CD4-positive, alpha-beta memory T cell (primary cell): Measurements from ENCODE around the gene DNAAF2. TPM values are rescaled to one million over a fixed set of nuclear protein-coding genes. Genes with fewer than 3 reads are reported as not detected.
"Not testable (repeated sequence)": the region's sequence is repeated elsewhere in the genome, so short reads cannot be mapped to it uniquely, and the experiment has no call there.

ENCODE experiments used
- CTCF ChIA-PET: fragments of 350-600 bp; sonication (Branson Sonifier 250); formaldehyde crosslinking; loops from one replicate; lab custom pipeline; 2021; ENCODE audit warnings: inconsistent platforms; ENCODE audit not compliant: partially characterized antibody; lab: Charles Lee
- POLR2A ChIA-PET: fragments of 350-600 bp; sonication (Branson Sonifier 250); formaldehyde crosslinking; loops from one replicate; lab custom pipeline; 2021; ENCODE audit not compliant: partially characterized antibody; lab: Charles Lee
- DNase-seq, 5 donors: peaks; one replicate each; pipeline versions ENCODE4 v3.0.0 to v3.0.0-alpha.2; 2020 to 2022; ENCODE audit warnings: mixed read lengths in 1 of 5
- H3K27ac ChIP-seq: one replicate; pipeline ENCODE4 v1.7.0; 2013; ENCODE audit warnings: low read depth, low read length
- H3K27me3 ChIP-seq: 2 replicates; pipeline ENCODE4 v1.7.0; 2013; ENCODE audit warnings: mild to moderate bottlenecking, low read length, moderate library complexity; ENCODE audit not compliant: insufficient read depth
- H3K36me3 ChIP-seq: 2 replicates; pipeline ENCODE4 v1.7.0; 2013; ENCODE audit warnings: mild to moderate bottlenecking, low read length, moderate library complexity; ENCODE audit not compliant: insufficient read depth
- H3K4me1 ChIP-seq: 2 replicates; pipeline ENCODE4 v1.7.0; 2013; ENCODE audit warnings: mild to moderate bottlenecking, low read length, moderate library complexity; ENCODE audit not compliant: insufficient read depth
- H3K4me3 ChIP-seq, 2 donors: one replicate each; pipeline ENCODE4 v1.7.0; 2013; ENCODE audit warnings: low read length in 2 of 2, mild to moderate bottlenecking in 1 of 2
- H3K9me3 ChIP-seq, 2 donors: one replicate each; pipeline ENCODE4 v1.7.0; 2013; ENCODE audit warnings: low read length in 2 of 2, control low read depth in 1 of 2; ENCODE audit not compliant: control insufficient read depth in 1 of 2
- H3K27ac Mint-ChIP-seq, 7 donors: one replicate each; pipeline ENCODE4 v1.8.0; 2020 to 2021; ENCODE audit warnings: mixed read lengths in 7 of 7, mild to moderate bottlenecking in 6 of 7, inconsistent platforms in 3 of 7, moderate library complexity in 3 of 7
- H3K27me3 Mint-ChIP-seq, 2 donors: one replicate each; pipeline ENCODE4 v1.8.0; 2020 to 2021; ENCODE audit warnings: mixed read lengths in 2 of 2
- H3K36me3 Mint-ChIP-seq, 2 donors: one replicate each; pipeline ENCODE4 v1.8.0; 2020 to 2021; ENCODE audit warnings: mixed read lengths in 2 of 2, inconsistent platforms in 1 of 2, mild to moderate bottlenecking in 1 of 2
- H3K4me1 Mint-ChIP-seq, 4 donors: one replicate each; pipeline ENCODE4 v1.8.0; 2020 to 2021; ENCODE audit warnings: mixed read lengths in 4 of 4, mild to moderate bottlenecking in 1 of 4
- H3K4me3 Mint-ChIP-seq, 8 donors: one replicate each; pipeline ENCODE4 v1.8.0; 2020 to 2021; ENCODE audit warnings: mixed read lengths in 8 of 8, mild to moderate bottlenecking in 7 of 8, moderate library complexity in 6 of 8, inconsistent platforms in 3 of 8
- H3K9me3 Mint-ChIP-seq, 8 donors: one replicate each; pipeline ENCODE4 v1.8.0; 2020 to 2021; ENCODE audit warnings: mixed read lengths in 8 of 8, mild to moderate bottlenecking in 5 of 8, inconsistent platforms in 3 of 8, moderate library complexity in 1 of 8
- intact Hi-C: fragments of 100-400 bp; cut with micrococcal nuclease; formaldehyde crosslinking; loops from one replicate; pipeline ENCODE4 v1.15.1; 2023
- polyA plus RNA-seq, 2 donors: library from polyadenylated mRNA; unstranded; fragments of 300-500 nt; fragmentation: Illumina TruSeq; gene quantifications; one replicate each; pipeline ENCODE4 v1.2.3, GENCODE V29; 2021
- total RNA-seq, 2 experiments: library from RNA; stranded (reverse); gene quantifications; one replicate each; pipeline ENCODE4 v1.2.3, GENCODE V29; 2021

The DNAAF2 gene
- total and polyA plus RNA-seq, 4 experiments from 2014 or later: 8.7 to 18.1 (median 13.9) TPM

DNA sequence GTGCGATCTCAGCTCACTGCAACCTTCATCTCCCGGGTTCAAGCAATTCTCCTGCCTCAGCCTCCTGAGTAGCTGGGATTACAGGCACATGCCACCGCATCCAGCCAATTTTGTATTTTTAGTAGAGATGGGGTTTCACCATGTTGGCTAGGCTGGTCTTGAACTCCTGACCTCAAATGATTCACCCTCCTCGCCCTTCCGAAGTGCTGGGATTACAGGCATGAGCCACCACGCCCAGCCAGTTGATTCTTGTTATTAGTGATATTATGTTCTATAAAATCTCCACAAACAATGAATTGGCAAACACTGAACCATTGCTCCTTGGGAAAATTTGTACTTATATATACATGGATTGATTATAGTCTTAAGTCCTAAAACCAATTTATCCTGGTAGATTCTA is 22.5 kb upstream of the DNAAF2 start:
- H3K9me3 Mint-ChIP-seq, H3K36me3 ChIP-seq, H3K4me3 Mint-ChIP-seq, H3K4me1 ChIP-seq, H3K4me3 ChIP-seq, H3K27me3 Mint-ChIP-seq, H3K27ac ChIP-seq, H3K27ac Mint-ChIP-seq, H3K9me3 ChIP-seq, H3K36me3 Mint-ChIP-seq, H3K4me1 Mint-ChIP-seq, CTCF ChIA-PET, H3K27me3 ChIP-seq, DNase-seq, intact Hi-C loops: not testable (repeated sequence)
- POLR2A ChIA-PET: interaction anchor here (0.6 kb wide), 1 partner anchor 29 kb away, joined by 3 read pairs; no protein-coding TSS in a partner anchor

DNA sequence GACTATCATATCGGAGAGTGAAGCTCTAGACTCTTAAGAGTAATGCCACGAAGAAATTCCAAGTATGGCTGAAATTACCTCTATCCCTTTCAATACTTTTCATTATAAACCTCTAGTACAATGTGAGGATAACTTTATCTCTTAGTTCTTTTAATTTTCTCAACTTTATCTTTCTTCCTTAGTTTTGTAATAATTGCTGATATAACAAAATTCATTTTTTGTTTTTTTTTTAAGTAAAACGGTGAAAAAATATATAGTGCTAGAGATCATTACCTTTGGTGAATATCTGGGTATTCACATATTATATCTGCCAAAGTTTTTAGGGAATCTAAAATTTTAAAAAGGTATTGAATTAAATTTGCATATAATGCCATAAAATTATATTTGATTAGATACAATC is 19.5 kb upstream of the DNAAF2 start:
- Mint-ChIP-seq H3K27ac (no peak overlapping the region), H3K36me3 (no peaks in the 10 kb centered on the region), H3K4me1 (peaks cover 0 to 4% (median 1%) of the 10 kb centered on the region in 4 donors), H3K4me3 (no peak overlapping the region), H3K9me3 (no peaks in the 10 kb centered on the region), H3K27me3 (no peaks in the 10 kb centered on the region)
- Histone ChIP-seq H3K4me1 (no peaks in the 10 kb centered on the region), H3K4me3 (no peak overlapping the region), H3K27me3 (no peaks in the 10 kb centered on the region), H3K36me3 (no peaks in the 10 kb centered on the region), H3K27ac (no peak overlapping the region), H3K9me3 (no peaks in the 10 kb centered on the region)
- ChIA-PET POLR2A (interaction anchor here (0.9 kb wide), 1 partner anchor 20 kb away, joined by 3 read pairs; no protein-coding TSS in a partner anchor), CTCF (interaction anchor here (1.2 kb wide), 1 partner anchor 20 kb away, joined by 3 read pairs; no protein-coding TSS in a partner anchor)
- intact Hi-C loops: no loop called here
- DNase-seq: no peak

DNA sequence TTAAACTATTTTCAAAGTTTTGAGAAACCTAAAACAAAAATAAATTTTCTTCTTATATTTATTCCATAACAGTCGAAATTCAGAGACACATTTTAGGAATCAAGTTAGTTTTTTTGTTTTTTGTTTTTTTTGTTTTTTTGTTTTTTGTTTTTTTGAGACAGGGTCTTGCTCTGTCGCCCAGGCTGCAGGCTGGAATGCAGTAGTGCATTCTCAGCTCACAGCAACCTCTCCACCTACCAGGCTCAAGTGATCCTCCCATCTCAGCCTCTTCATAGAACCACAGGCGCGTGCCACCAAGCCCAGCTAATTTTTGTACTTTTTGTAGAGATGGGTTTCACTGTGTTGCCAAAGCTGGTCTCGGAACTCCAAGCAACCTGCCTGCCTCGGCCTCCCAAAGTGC is 18.5 kb upstream of the DNAAF2 start:
- Mint-ChIP-seq H3K27me3 (no peaks in the 10 kb centered on the region), H3K4me3 (no peak overlapping the region), H3K36me3 (no peaks in the 10 kb centered on the region), H3K9me3 (no peaks in the 10 kb centered on the region), H3K27ac (peak overlapping the region in 1 of 7 donors; percentile 13), H3K4me1 (peaks cover 0 to 4% (median 1%) of the 10 kb centered on the region in 4 donors)
- H3K27ac ChIP-seq: no peak overlapping the region
- ChIA-PET CTCF (interaction anchor here (1.2 kb wide), 1 partner anchor 19 kb away, joined by 3 read pairs; no protein-coding TSS in a partner anchor), POLR2A (interaction anchor here (0.9 kb wide), 1 partner anchor 19 kb away, joined by 3 read pairs; no protein-coding TSS in a partner anchor)
- no peak for DNase-seq
- no peak overlapping the region for H3K4me3 ChIP-seq
- H3K9me3 ChIP-seq: no peaks in the 10 kb centered on the region
- no peaks in the 10 kb centered on the region for H3K27me3 ChIP-seq
- intact Hi-C loops: no loop called here
- H3K36me3 ChIP-seq: no peaks in the 10 kb centered on the region
- H3K4me1 ChIP-seq: no peaks in the 10 kb centered on the region

DNA sequence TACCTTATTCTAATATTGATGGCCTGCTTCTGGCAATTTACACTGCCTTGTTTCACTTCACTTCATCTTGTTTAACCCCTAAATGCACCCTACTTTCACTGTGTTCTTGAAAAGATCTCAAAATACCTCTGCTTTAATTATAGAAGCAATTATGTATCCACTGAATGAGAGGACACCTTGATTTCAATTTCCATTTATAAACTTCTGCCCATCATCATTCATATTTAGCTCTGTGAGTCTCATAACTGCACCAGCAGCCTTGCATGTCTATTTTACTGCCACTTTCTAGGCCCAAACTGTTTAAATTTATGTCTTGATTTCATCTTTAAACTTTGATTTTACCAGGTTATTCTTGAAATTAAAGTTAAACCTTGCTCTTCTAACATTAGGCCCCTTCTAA is 7.1 kb upstream of the DNAAF2 start:
- no peak for DNase-seq
- intact Hi-C loops: no loop called here
- no peaks in the 10 kb centered on the region for H3K9me3 ChIP-seq
- POLR2A ChIA-PET: interaction anchor here (0.8 to 1.0 kb wide), 2 partner anchors 8 to 46 kb away, joined by 3 to 4 read pairs; no protein-coding TSS in a partner anchor
- Mint-ChIP-seq H3K4me3 (peak overlapping the region in 4 of 8 donors; percentile 0 to 18 (median 6)), H3K27me3 (no peaks in the 10 kb centered on the region), H3K27ac (peak overlapping the region; percentile 20 to 76 (median 58)), H3K4me1 (peaks cover 39 to 63% (median 54%) of the 10 kb centered on the region in 4 donors), H3K9me3 (no peaks in the 10 kb centered on the region), H3K36me3 (peaks cover 20 to 27% of the 10 kb centered on the region in 2 donors)
- no peak overlapping the region for H3K4me3 ChIP-seq
- peaks cover 34% of the 10 kb centered on the region for H3K4me1 ChIP-seq
- H3K36me3 ChIP-seq: no peaks in the 10 kb centered on the region
- CTCF ChIA-PET: interaction anchor here (0.9 kb wide), 2 partner anchors 125 to 189 kb away, joined by 3 read pairs; partner anchors contain the start of gene KLHDC2
- H3K27me3 ChIP-seq: no peaks in the 10 kb centered on the region
- H3K27ac ChIP-seq: no peak overlapping the region

DNA sequence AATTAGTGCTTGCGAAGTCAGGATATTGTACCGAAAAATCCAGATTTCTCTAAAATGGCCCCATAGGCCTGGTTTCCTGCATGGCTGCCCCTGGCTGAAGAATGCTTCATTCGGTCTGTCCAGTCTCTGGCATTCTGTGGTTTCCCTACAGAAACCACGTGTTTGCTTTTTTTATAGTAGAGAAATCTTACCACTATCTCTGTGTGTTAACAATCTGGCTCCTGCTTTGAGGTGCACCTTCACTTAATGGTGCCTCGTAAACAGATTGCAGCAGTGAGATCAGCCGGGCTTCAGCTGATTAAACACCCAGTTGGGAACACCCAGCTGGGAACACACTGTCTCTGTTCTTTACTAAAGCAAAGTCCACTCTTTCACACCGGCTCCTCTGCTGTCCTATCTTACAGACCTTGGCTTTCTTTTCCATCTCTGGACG is 6.7 kb upstream of the DNAAF2 start:
- Histone ChIP-seq H3K4me3 (no peak overlapping the region), H3K9me3 (no peaks in the 10 kb centered on the region), H3K27ac (no peak overlapping the region), H3K36me3 (no peaks in the 10 kb centered on the region), H3K4me1 (peaks cover 39% of the 10 kb centered on the region), H3K27me3 (no peaks in the 10 kb centered on the region)
- peaks cover 37 to 63% (median 53%) of the 10 kb centered on the region in 4 donors for H3K4me1 Mint-ChIP-seq
- peaks cover 20 to 23% of the 10 kb centered on the region in 2 donors for H3K36me3 Mint-ChIP-seq
- peak overlapping the region; percentile 20 to 76 (median 58) for H3K27ac Mint-ChIP-seq
- intact Hi-C loops: no loop called here
- no peaks in the 10 kb centered on the region for H3K27me3 Mint-ChIP-seq
- H3K4me3 Mint-ChIP-seq: peak overlapping the region in 2 of 8 donors; percentile 0 to 4
- no peak for DNase-seq
- ChIA-PET POLR2A (interaction anchor here (0.8 to 1.6 kb wide), 3 partner anchors 8 to 47 kb away, joined by 3 to 5 read pairs (median 4); partner anchors contain the start of genes MGAT2 and RPL36AL), CTCF (interaction anchor here (0.9 kb wide), 1 partner anchor 126 kb away, joined by 3 read pairs; the partner anchor contains the start of gene KLHDC2)
- H3K9me3 Mint-ChIP-seq: no peaks in the 10 kb centered on the region

DNA sequence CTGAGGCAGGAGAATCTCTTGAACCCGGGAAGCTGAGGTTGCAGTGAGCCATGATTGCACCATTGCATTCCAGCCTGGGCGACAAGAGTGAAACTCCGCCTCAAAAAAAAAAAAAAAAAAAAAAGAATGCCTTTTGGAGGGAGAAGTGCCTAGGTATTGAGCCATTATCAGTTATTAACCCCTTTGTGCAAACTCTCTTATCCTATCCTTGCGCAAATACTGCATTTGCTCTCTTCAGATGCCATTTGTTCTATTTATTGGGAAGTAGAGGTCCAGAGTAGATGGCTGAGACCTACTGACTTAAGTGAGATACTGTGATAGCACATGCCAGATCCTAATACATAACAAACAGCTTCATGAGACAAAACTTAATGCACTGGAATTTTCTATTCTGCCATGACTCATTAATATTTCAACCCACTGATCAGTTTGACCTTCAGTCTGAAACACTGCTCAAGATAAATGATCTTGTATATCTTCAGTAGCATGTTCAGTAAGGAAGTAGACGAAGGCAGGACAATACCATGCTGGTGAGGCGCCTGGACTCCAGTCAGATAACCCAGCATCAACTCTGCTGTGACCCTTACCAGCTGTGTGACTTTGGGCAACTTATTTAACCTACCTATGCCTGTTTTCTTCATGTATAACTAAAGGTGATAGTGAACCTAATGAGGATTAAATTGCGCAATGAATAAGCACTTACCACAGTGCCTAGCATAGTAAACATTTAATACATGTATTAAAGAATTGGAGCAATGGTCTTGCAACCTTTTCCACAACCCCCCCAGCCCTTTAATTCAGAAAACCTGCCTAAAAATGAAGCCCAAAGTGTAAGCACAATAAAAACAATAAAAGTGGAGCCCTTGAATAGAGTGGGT is 5.7 kb upstream of the DNAAF2 start:
- H3K27ac ChIP-seq: no peak overlapping the region
- Mint-ChIP-seq H3K27me3 (no peaks in the 10 kb centered on the region), H3K36me3 (peaks cover 20 to 25% of the 10 kb centered on the region in 2 donors), H3K9me3 (no peaks in the 10 kb centered on the region), H3K27ac (peak overlapping the region; percentile 29 to 88 (median 67)), H3K4me3 (no peak overlapping the region), H3K4me1 (peaks cover 38 to 71% (median 59%) of the 10 kb centered on the region in 4 donors)
- no peaks in the 10 kb centered on the region for H3K9me3 ChIP-seq
- H3K4me1 ChIP-seq: peaks cover 48% of the 10 kb centered on the region
- ChIA-PET POLR2A (interaction anchor here (1.0 to 1.6 kb wide), 5 partner anchors 20 to 222 kb away, joined by 3 to 5 read pairs (median 4); partner anchors contain the start of genes KLHDC2, MGAT2, RPL36AL and RPS29), CTCF (interaction anchor here (0.7 kb wide), 1 partner anchor 1463 kb away, joined by 3 read pairs; no protein-coding TSS in a partner anchor)
- no peak for DNase-seq
- H3K27me3 ChIP-seq: no peaks in the 10 kb centered on the region
- intact Hi-C loops: no loop called here
- H3K36me3 ChIP-seq: no peaks in the 10 kb centered on the region
- H3K4me3 ChIP-seq: no peak overlapping the region
